Measurements from ENCODE around the gene PPP2R3B.

DNA sequence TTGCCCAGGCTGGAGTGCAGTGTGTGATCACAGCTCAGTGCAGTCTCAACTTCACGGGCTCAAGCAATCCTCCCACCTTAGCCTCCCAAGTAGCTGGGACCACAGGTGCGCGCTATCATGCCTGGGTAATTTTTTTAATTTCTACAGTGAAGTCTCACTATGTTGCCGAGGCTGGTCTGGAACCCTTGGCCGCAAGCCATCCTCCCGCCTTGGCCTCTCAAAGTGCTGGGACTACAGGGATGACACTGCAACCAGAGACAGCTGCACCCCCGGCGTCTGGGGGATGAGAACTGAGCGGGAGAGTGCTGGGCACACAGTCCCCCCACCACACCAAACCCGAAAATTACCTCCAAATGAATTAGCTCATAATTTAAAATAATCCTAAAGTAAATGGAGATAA is 35.0 kb downstream of the PPP2R3B start:
- TF ChIP-seq CTCF (IDR thresholded peaks at IDR 0.05), result no peak
- TF ChIP-seq EZH2 (IDR thresholded peaks at IDR 0.05; ENCODE audit: borderline replicate concordance, insufficient read depth, low read depth, low read length, poor library complexity, severe bottlenecking), result no peak
